CD1c-positive myeloid dendritic cell (primary cell): ENCODE data around the gene SORCS2.

Experiments used
- DNase-seq: peaks from one replicate; pipeline ENCODE4 v3.0.0-alpha.2; 2016; ENCODE audit errors: extremely low spot score

Gene SORCS2

GRCh38 chr4:7790999-7791398 lies 598.7 kb downstream of the SORCS2 start:
- no peak for DNase-seq
